ENCODE data around the gene ZNF217.
A peak's percentile ranks its signal among the peaks of the same experiment; 100 is the strongest.

ZNF217 gene

DNA sequence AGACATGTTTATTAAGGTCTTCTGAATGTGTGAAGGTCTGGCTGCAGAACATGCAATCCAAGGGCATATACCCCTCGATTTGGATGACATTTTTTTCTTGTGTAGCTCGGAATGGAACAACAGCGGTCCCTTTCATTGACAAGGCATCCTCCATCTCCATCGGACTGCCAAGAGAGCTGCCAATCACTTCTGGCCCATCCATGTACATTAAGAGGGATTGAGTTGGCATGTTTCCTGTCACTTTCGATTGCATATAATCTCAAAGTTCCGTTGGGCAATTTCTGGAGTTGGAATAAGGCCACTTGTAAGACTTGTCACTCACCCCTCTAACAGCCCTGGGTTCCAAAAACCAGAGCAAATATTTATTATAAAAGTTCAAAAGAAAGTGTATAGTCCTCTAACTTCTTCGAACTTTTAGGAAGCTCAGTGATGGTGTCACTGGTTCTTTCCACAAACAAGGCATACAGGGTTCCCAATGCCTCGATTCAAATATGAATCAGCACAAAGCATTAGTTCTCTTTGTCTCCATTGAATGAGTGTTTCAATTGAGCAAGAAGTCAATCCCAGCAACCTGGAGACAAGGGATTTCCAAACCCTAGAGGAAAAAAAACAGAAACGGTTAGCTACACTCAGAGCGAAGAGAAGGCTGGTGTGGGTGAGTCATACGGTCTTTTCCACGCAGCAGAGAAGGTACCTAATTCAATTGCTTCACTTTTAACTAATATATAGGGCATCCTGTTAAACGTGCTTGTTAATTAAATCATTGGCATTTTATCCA, 10.9 kb downstream of the ZNF217 start:
- DNase-seq (ENCODE audit: low spot score), result peak; percentile 44

GRCh38 chr20:53582251-53582570, 11.4 kb downstream of the ZNF217 start:
- DNase-seq (ENCODE audit: low spot score), result no peak

GRCh38 chr20:53581444-53582250, 12.0 kb downstream of the ZNF217 start:
- DNase-seq (ENCODE audit: low spot score), result no peak

DNA sequence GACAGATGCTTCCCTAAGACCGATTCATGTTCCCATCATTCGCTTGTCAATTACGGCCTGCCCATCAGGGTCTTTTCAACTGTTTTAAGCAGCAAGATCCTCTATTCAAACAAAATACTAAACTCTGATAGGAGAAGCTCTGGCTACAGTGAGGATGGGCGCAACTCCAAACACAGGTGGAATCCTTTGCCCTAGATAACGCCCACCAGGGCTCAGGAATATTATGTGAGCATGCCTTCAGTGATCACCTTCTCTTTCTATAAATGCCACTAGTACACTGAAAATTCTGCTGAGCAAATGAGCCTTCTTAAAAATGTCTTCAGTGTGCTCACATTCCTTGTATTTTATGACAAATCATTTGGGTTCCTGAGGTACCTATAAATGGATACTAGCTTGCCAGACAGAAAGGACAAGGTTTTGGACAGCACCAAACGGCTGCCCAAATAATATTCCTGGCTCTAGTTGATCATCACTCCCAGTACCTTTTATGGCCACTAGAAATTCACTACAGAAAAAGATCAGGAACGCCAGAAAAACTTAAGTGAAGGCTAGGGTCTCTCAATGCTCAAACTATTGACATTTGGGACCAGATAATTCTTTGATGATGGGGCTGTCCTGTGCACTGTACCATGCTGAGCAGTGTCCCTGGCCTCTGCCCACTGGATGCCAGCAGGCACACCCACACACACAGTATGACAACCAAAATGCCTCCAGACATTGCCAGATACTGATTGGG, 13.1 kb downstream of the ZNF217 start:
- no peak for DNase-seq (ENCODE audit: low spot score)

DNA sequence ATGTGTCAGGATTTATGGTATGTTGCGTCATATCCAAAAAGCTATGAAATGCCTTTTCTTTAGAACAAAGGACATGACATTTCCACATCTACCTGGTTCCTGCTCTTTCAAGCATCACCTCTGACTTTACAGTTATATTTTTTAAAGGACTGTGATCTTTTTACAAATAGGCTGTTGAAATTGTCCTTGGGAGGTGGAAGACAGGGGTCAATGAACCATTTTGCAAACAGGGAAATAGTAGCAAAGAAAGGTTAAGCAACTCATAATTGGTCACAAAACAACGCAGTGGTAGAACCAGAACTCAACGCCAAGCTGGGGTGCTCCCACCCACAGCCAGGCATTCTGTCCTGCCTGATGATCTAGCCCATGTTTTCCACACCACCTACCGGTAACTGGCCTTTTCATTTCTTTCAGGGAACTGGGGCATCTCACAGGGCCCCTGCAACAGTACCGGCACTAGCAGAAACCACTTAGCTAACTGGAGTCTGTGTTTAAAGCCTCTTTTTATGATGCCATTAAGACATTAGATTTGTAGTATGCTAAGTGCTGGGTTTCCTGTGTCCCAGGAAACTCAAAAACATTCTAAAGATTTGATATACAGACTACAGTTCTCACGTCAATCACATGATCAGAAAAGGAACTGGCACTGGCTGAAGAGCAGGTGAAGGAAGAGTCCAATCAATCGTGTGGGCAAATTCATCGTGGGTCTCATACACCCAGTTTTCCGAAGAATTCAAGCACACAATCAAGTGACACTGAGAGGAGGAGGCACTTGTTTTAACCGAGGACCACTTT, 13.9 kb downstream of the ZNF217 start:
- DNase-seq (ENCODE audit: low spot score), result no peak

DNA sequence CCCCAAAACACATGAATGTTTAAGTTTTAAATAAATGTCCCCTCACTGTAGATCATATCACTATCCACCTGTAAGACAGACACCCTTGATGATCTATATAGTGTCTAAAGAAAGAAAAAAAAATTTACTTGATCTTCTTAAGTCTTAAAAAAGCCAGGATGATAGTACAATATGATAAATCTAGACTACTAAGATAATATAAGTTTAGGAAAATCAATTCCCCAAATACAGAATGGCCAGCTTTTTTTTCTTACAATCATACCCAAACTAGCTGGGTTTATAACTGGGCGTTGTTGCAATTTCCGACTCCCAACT, 14.4 kb downstream of the ZNF217 start:
- no peak for DNase-seq (ENCODE audit: low spot score)

- peak; percentile 84 for DNase-seq (ENCODE audit: low spot score)
These were observed 15.0 kb downstream of the ZNF217 start for GRCh38 chr20:53578492-53579222.

DNA sequence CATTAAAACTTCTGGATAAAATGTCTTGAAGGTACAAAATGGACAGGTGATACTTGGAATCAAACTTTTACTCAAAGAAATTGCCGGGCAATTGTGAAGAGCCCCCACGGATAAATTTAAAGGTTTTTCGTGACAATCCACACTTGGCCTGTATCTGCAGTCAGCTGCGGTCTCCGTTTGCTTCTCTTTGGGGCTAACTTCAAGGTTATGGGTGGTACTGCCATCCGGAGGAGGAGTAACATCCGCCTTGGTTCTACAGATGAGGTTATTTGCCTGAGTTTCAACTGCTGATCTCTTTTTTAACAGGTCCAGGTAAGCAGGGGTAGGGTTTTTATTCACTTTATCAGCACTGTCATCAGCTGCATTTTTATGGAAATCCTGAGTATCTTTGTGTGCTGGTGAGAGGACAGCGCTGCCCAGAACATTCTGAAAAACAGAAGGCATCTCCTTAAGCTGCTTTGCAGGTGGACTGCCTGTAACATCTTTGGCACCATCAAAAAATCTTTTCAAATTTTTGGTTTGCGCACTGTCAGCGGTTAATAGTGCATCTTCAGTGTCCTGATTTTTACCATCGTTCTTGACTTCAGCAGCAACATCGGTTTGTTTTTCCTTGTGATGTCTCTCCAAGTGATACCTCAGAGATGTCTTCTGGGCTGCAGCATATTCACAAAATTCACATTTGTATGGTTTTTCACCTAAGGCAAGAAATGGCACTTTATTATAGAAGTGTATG, 16.9 kb downstream of the ZNF217 start:
- no peak for DNase-seq (ENCODE audit: low spot score)

DNA sequence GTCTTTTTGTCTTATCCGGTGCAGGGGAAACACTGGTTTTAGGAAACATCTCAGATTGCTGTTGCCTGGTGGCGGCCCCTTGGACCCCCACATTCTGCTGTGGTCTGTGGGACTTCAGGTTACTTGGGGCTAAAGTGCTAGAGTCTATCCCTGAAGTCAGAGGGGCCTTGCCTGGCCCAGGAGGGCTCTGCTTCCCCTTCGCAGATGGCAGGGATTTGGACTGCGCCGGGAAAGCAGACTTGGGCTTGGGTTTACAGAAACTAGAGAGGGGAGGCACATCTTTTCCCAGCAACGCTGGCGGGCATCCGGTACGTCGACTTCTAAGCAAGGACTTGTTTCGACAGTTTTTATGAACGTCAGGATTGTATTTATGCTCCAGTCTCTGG, 17.5 kb downstream of the ZNF217 start:
- no peak for DNase-seq (ENCODE audit: low spot score)

DNA sequence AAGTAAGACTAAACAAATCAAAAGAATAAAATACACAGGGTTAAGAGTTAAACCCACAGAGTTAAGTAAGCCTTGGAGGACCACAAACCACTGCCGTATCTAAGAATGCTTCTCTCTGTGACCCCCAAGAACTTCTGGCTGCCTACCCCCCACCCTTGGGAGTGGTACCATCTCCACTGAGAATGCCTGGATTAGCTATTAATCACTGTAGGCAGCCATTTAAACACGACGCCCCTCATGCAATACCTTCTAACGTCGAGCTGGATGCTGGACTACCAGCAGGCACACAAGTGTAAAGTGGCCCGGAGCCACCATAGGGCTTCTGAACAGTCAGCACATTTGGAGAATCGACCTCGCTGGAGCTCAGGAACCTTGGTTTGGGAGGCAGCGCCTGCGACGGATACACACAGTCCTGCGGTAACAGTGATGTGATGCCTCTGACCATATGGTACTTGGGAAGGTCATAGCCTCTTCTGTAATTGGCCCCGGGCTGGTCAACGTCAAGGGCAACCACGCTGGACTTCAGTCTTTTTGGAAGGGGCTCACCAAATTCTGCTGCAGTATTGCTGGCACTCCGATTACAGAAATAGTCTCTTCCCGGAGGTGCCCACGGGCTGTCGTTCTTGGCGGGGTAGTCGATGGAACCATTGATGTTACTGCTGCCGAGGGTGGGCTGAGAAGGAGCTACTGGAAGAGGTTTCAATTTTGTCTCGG, 18.0 kb downstream of the ZNF217 start:
- no peak for DNase-seq (ENCODE audit: low spot score)

DNA sequence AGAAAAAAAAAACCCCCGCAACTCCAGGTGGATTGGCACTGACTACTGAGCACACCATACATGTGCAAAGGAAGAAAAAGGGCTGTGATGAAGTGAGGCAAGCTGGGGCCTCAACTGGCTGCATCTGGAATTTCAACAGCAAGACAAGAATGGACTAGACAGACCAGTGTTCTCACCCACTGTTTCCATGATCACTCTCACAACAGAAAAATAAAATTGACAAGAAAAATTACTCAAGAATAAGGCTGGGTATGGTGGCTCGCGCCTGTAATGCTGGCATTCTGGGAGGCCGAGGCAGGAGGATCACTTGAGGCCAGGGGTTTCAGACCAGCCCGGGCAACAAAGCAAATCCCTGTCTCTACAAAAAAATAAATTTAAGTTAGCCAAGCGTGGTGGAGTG, 18.8 kb downstream of the ZNF217 start:
- DNase-seq (ENCODE audit: low spot score), result no peak

GRCh38 chr20:53574259-53574789, 19.3 kb downstream of the ZNF217 start:
- no peak for DNase-seq (ENCODE audit: low spot score)

DNA sequence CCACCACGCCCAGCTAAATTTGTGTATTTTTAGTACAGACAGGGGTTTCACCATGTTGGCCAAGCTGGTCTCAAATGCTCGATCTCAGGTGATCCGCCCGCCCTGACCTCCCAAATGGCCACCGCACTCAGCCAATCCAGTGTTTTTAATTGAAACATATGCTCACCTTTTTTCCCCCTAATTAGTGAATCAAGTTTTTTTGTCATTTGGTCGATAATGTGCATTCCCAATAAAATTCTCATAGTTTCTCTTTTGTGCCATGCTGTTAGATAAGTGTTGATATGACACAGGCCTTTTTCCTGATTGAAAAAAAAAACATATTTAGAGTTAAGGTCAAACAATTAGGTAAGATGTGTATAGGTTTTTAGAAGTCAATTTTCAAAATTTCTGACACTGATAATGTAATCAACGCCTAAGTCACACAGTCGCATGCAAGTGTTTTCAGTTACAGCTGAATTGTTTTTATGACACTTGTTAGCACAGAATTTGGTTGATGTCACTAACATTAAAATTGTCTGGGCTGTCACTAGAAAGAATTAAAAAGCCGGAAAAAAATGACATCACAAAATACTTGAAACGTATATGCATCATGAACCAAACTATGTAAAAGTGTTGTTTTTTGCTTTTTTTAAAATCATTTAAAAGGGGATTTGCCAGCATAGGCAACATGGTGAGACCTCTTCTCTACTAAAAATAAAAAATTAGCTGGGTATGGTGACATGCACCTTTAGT, 21.9 kb downstream of the ZNF217 start:
- no peak for DNase-seq (ENCODE audit: low spot score)

DNA sequence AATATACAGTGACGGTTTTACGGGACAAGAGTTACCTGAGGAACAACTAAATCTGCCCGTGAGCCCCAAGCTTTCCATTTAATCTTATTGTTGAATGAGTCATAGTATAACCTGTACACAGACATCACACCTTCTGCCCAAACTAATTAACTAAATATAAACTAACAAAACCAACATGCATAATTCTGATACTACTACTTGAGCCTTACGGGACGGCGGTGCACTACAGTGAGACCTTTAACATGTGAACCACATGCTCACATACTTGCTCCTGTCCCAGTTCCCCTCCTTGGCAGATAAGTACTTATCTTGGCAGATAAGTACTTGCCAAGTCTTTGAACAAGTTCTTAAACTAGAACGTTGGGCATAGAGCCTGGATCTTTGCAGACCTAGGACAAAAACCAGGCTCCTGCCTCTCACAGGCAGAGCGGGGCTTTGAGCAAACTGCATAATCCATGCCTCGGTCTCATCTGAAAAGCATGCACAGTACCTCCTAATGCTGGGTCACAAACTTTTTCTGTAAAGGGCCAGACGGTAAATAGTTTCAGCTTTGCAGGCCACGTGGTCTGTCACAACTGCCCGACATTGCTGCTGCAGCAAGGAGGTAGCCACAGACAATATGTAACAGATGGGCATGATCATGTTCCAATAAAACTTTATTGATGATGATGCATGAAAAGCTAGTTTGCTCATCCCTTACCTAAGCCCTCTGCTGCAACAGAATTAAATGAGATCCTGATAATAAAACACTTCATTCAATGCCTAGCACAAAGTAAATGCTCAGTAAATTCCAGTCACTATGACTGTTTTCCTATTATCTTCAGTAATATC, 23.0 kb downstream of the ZNF217 start:
- no peak for DNase-seq (ENCODE audit: low spot score)

DNA sequence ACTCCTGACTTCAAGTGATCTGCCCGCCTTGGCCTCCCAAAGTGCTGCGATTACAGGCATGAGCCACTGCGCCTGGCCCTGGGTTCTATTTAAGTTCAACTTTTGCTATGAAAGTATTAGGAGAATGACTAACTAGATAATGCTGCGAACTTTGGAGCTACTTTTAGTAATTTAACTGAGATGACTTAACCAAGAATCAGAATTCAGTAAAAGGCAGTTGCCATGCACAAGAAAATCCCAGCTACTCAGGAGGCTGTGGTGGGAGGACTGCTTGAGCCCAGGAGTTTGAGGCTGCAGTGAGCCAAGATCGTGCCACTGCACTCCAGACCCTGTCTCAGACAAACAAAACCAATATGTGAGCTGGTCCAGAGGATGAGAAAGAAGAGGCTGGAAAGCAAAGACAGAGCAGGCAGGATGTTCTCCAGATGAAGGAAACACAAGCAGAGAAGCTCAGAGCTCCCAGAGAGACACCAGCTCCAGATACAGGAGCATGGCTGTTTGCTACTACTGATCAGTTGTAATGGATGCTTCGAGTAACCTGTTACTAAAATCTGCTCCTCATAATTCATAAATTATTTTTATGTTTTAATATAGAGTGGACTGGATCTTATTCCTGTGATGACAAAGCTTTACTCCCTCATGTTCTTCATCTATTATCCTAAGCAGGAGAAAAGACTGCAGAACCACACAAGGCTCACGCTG, 23.9 kb downstream of the ZNF217 start:
- no peak for DNase-seq (ENCODE audit: low spot score)

GRCh38 chr20:53569005-53569404, 24.6 kb downstream of the ZNF217 start:
- no peak for DNase-seq (ENCODE audit: low spot score)

GRCh38 chr20:53568351-53568750, 25.3 kb downstream of the ZNF217 start:
- DNase-seq (ENCODE audit: low spot score), result no peak
